ENCODE measurements around the gene RABGAP1L.

RABGAP1L gene

DNA sequence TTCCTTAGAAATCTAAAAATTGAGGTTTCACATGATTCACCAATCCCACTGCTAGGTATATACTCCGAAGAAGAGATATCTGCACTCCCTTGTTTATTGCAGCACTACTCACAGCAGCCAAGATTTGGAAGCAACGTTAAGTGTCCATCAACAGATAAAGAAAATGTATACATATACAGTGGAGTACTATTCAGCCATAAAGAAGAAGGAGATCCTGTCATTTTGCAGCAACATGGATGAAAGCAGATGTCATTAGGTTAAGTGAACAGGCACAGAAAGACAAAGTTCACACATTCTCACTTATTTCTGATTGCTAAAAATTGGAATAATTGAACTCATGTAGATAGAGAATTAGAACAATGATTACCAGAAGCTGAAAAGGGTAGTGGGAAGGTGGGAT, 56.4 kb downstream of the RABGAP1L start:
- Histone ChIP-seq H3F3A (ENCODE audit: low read depth) (no peaks in the 10 kb centered on the region; the same call in 1 of the 2 replicates), H3K79me2 (ENCODE audit: insufficient read depth, low read length) (peaks cover 31% of the 10 kb centered on the region), H3K9me2 (replicated peaks; ENCODE audit: low read depth, low read length) (no peaks in the 10 kb centered on the region), H3K4me2 (ENCODE audit: low read depth, low read length, poor library complexity, severe bottlenecking) (no peak overlapping the region), H3K9me3 (ENCODE audit: insufficient read depth, low read depth, low read length) (peaks cover 13% of the 10 kb centered on the region; the same call in 1 of the 2 replicates), H4K20me1 (ENCODE audit: insufficient read depth, low read length, poor library complexity, severe bottlenecking) (peaks cover 4% of the 10 kb centered on the region), H3K9ac (ENCODE audit: low read depth, low read length, poor library complexity, severe bottlenecking) (no peak overlapping the region), H3K36me3 (ENCODE audit: insufficient read depth, low read length) (no peaks in the 10 kb centered on the region; the same call in 1 of the 2 replicates), H3K4me3 (ENCODE audit: low read length, poor library complexity, severe bottlenecking) (no peak overlapping the region), H2AFZ (ENCODE audit: low read length) (no peak overlapping the region), H3K27me3 (ENCODE audit: insufficient read depth, low read length, poor library complexity, severe bottlenecking) (no peaks in the 10 kb centered on the region), H3K4me1 (ENCODE audit: insufficient read depth, low read length, poor library complexity, severe bottlenecking) (no peaks in the 10 kb centered on the region)
- no peak for TF ChIP-seq EZH2phosphoT487 (IDR thresholded peaks at IDR 0.05; ENCODE audit: borderline replicate concordance)
- TF ChIP-seq, protein P1, sequence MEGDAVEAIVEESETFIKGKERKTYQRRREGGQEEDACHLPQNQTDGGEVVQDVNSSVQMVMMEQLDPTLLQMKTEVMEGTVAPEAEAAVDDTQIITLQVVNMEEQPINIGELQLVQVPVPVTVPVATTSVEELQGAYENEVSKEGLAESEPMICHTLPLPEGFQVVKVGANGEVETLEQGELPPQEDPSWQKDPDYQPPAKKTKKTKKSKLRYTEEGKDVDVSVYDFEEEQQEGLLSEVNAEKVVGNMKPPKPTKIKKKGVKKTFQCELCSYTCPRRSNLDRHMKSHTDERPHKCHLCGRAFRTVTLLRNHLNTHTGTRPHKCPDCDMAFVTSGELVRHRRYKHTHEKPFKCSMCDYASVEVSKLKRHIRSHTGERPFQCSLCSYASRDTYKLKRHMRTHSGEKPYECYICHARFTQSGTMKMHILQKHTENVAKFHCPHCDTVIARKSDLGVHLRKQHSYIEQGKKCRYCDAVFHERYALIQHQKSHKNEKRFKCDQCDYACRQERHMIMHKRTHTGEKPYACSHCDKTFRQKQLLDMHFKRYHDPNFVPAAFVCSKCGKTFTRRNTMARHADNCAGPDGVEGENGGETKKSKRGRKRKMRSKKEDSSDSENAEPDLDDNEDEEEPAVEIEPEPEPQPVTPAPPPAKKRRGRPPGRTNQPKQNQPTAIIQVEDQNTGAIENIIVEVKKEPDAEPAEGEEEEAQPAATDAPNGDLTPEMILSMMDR (conservative IDR thresholded peaks at IDR 0.05; ENCODE audit: low read length): no peak

- Histone ChIP-seq H4K20me1 (ENCODE audit: insufficient read depth, low read length, poor library complexity, severe bottlenecking) (peaks cover 4% of the 10 kb centered on the region), H3K9ac (ENCODE audit: low read depth, low read length, poor library complexity, severe bottlenecking) (no peak overlapping the region), H3K4me3 (ENCODE audit: low read length, poor library complexity, severe bottlenecking) (no peak overlapping the region), H3F3A (ENCODE audit: low read depth) (no peaks in the 10 kb centered on the region; the same call in 1 of the 2 replicates), H3K4me1 (ENCODE audit: insufficient read depth, low read length, poor library complexity, severe bottlenecking) (no peaks in the 10 kb centered on the region), H2AFZ (ENCODE audit: low read length) (no peak overlapping the region), H3K79me2 (ENCODE audit: insufficient read depth, low read length) (peaks cover 21% of the 10 kb centered on the region), H3K27me3 (ENCODE audit: insufficient read depth, low read length, poor library complexity, severe bottlenecking) (no peaks in the 10 kb centered on the region), H3K4me2 (ENCODE audit: low read depth, low read length, poor library complexity, severe bottlenecking) (no peak overlapping the region), H3K9me2 (replicated peaks; ENCODE audit: low read depth, low read length) (no peaks in the 10 kb centered on the region), H3K9me3 (ENCODE audit: insufficient read depth, low read depth, low read length) (peaks cover under 1% of the 10 kb centered on the region; the same call in 1 of the 2 replicates), H3K36me3 (ENCODE audit: insufficient read depth, low read length) (peaks cover 13% of the 10 kb centered on the region)
- no peak for TF ChIP-seq EZH2phosphoT487 (IDR thresholded peaks at IDR 0.05; ENCODE audit: borderline replicate concordance)
- TF ChIP-seq, protein P1 (conservative IDR thresholded peaks at IDR 0.05; ENCODE audit: low read length): no peak
These were observed 57.9 kb downstream of the RABGAP1L start for GRCh38 chr1:174217248-174217647.

DNA sequence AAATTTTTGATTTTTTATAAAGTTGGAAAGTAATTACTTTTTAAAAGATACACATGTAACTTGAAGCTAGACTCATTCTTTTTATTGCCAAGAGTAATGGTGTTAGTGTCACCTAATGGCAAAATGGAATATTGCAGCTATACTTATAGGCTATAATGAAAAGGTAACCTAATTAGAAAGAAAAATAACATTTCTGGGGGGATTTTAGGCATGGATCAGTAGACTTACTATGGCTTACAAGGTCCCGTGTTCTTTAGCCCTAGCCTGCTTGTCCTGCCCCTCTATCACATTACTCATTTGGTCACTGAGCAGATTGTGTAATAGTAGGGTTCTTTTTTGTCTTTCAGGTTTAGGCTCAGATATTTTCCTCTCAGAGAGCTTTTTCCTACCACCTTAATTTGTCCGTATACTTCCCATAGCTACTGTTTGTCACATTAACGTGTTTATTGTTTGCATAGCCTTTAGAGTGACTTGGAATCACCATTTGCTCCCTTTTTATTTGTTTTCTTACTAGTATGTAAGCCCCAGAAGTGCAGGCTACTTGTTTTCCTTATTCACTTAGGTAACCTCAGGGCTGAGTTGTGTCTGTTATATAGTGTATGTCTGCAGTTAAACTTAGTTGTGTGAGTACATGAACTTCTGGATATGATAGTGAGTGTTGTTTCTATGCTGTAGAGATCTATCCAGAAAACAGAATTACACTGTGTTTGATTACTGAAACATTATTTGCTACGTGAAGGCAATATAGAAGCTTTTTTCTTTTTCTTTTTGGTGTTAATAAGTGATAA, 58.7 kb downstream of the RABGAP1L start:
- Histone ChIP-seq H3F3A (ENCODE audit: low read depth) (no peaks in the 10 kb centered on the region; the same call in 1 of the 2 replicates), H3K9ac (ENCODE audit: low read depth, low read length, poor library complexity, severe bottlenecking) (no peak overlapping the region), H4K20me1 (ENCODE audit: insufficient read depth, low read length, poor library complexity, severe bottlenecking) (peaks cover 4% of the 10 kb centered on the region), H3K36me3 (ENCODE audit: insufficient read depth, low read length) (peaks cover 19% of the 10 kb centered on the region), H3K27me3 (ENCODE audit: insufficient read depth, low read length, poor library complexity, severe bottlenecking) (no peaks in the 10 kb centered on the region), H3K79me2 (ENCODE audit: insufficient read depth, low read length) (peaks cover 21% of the 10 kb centered on the region), H3K9me3 (ENCODE audit: insufficient read depth, low read depth, low read length) (peaks cover 6% of the 10 kb centered on the region; the same call in 1 of the 2 replicates), H3K9me2 (replicated peaks; ENCODE audit: low read depth, low read length) (no peaks in the 10 kb centered on the region), H2AFZ (ENCODE audit: low read length) (no peak overlapping the region), H3K4me2 (ENCODE audit: low read depth, low read length, poor library complexity, severe bottlenecking) (no peak overlapping the region), H3K4me1 (ENCODE audit: insufficient read depth, low read length, poor library complexity, severe bottlenecking) (no peaks in the 10 kb centered on the region), H3K4me3 (ENCODE audit: low read length, poor library complexity, severe bottlenecking) (no peak overlapping the region)
- TF ChIP-seq, protein P1 (conservative IDR thresholded peaks at IDR 0.05; ENCODE audit: low read length): peak; percentile 94
- TF ChIP-seq EZH2phosphoT487 (IDR thresholded peaks at IDR 0.05; ENCODE audit: borderline replicate concordance): no peak
